COLO668 (cell line): ENCODE results near the gene TOR1B.
A peak's percentile ranks its signal among the peaks of the same experiment; 100 is the strongest.

Source experiments
- DNase-seq: peaks from one replicate; lab custom pipeline; 2025; ENCODE audit not compliant: unreplicated experiment; lab: John Stamatoyannopoulos, UW

The TOR1B gene

DNA sequence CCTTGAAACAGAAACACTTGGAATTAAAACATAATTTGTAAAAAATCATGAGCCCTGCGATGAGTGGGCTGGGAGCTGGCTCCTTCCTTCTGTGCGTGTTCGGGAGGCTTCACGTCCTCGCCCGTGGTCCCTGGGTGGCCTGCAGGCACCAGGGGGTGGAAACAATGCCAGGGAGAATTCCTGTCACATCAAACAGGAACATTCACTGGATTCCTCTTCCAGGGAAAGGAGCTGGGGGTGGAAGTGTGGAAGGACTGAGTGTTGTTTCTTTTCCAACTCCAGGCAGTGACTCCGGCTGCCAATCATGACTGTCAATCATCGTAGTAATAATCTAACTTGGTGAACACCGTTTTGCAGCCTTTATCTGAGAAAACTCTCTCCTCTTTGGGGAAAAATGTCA is 10.7 kb downstream of the TOR1B start:
- no peak for DNase-seq

DNA sequence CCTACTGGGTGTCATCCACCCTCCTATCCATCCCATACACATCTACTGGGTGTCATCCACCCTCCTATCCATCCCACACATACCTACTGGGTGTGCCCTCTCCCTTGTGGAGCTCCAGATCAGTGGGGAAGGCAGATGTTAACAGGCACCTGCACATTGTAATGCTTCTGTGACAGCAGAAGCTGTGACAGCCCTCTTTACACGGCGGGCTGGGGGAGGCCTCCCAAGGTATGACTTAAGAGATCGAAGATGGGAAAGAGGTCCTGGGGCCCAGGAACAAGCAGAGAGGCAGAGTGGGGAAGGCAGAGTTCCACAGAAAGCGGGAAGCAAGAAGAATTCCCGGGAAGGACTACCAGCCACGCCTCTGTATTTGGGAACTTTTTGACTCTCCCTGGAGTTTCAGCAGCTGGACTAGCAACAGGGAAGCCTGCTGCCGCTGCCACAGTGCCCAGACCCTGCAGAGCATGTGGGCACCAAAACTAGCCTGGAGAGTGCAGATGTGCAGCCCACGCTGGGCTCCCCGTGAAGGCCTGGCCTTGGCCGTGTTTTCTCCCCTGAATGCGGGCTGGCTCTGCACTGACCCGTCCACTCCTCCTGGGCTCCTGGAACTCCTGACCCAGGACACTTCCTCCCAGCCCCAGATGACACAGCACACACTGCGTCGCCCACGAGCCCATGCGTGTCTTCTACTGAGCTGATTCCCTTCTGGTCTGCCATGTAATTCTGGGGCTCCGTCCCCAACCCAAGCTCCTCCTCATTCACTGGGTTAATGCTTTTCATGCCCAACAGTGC is 11.6 kb downstream of the TOR1B start:
- DNase-seq = no peak

DNA sequence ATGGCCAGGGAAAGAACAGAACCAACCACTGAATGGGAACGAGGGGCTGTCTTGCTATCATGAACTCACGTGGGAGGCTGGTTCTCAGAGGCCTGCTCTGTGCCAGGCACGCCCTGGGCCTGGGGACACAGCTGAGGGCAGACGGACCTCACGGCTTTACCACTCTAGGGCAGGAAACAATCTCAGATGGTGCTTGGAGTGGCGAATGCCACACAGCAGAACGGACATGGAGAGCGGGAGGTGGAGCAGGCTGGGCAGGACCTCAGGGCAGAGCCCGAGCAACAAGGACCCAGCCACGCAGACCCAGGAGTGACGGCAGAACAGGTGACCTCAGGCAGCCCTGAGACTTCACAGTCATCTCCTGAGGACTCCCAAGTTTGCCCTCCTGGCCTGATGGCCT is 12.3 kb downstream of the TOR1B start:
- no peak for DNase-seq

DNA sequence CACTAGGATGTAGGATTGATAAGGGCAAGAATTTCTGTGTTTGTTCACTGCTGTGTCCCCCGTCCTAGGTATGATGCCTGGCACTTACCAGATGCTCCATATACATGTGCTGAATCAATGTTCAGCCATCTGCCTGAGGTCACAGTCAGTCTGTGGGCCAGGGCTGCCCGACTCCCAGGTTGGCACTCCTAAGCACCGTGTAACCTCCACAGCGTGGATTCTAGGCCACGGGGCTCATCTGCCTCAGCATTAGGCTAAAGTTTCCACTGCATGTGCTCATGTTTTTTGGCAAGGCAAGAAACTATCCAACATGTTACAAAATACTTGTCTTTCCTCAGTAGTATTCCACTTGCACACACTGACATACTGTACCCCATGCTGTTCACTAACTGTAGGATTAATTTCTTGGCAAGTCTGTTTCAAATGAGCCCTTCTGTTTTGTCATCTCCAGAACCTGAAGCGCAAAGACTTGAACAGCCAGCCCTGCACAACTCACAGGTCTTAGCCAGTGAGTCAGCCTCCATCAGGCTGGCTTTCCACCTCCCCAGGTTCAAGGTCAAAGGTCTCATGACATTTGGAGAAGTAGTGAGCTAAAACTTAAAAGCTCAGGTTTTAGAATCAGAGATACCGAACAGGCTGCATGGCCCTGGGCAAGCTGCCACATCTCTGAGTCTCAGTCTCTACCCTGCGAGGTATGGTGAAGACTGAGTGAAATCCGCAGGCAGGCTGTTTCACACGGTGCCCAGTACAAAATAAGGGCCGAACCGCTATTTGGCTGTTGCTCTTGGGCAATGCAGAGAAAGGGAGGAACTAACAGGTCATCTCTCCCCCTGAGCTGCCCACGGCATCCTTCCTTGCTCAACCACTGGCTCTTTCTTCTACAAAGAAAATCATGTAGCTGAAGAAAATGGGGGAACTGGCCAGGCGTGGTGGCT is 13.8 kb downstream of the TOR1B start:
- DNase-seq = no peak

DNA sequence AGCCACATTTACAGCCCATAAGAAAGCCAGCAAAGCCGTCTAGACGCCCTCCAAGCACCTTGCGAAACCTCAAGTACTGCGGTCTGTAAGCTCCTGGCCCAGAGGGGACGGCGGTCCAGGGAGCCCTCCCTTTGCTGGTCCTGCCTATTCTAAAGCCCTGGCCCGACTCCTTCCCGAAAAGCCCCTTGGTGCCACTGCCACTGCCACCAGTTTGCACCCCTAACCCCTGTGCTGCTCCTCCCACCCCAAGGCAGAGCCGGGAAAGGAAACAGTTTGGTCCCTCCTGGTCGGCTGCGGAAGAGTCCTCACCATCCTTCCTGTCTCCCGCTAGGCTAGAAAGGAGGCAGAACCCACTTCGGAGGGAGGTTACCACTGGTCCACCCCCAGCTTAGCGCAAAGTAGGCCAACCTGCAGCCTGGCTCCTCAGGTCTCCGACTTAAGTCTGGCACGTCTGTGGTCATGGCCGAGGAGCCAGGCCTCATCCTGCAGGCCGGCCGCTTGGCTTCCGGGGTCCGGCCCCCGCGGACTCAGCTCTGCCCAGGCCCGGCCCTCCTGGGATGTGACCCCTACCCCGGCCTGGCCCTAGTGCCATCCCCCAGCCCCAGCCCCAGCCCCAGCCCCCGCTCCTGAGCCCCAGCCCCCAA is 20.0 kb downstream of the TOR1B start:
- peak; percentile 12 for DNase-seq

DNA sequence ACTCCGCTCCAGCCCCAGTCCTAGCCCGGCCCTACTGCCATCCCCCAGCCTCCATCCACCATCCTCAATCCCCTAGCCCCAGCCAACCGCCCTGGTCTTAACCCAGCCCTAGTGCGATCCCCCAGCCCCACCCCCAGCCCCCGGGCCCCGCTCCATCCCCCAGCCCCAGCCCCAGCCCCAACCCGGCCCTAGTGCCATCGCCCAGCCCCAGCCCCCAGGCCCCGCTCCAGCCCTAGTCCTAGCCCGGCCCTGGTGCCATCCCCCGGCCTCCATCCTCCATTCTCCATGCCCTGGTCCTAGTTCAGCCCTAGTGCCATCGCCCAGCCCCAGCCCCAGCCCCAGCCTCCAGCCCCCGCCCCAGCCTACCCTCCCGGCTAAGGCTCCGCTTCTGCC is 20.6 kb downstream of the TOR1B start:
- no peak for DNase-seq

DNA sequence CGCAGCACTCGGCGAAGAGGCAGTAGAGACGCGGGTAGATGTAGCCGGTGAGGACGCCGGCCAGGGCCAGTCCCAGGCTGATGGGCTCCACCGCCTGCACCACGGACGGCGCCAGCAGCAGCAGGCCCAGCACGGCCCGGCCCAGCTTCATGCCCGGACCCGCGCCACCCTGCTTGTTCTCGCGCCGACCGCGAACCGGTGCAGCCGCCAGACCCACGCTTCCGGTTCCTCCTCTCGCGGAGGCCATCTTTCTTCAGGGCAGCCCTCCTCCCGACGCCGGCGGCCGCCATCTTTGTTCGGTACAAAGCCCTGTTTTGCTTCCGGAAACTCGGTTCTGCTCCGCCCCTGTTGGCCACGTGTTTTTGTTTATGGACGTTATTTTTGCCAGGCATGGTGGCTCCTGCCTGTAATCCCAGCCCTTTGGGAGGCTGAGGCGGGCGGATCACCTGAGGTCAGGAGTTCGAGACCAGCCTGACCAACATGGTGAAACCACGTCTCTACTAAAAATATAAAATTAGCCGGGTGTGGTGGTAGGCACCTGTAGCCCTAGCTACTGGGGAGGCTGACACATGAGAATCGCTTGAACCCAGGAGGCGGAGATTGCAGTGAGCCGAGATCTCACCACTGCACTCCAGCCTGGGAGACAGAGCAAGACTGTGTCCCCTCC is 21.1 kb downstream of the TOR1B start, which contains the start of gene TOR1A:
TSS of gene TOR1A (minus strand) at position 202 of the 667 bp plus-strand sequence. CDS start at position 151, 51 bp downstream.
- peak; percentile 94 for DNase-seq

DNA sequence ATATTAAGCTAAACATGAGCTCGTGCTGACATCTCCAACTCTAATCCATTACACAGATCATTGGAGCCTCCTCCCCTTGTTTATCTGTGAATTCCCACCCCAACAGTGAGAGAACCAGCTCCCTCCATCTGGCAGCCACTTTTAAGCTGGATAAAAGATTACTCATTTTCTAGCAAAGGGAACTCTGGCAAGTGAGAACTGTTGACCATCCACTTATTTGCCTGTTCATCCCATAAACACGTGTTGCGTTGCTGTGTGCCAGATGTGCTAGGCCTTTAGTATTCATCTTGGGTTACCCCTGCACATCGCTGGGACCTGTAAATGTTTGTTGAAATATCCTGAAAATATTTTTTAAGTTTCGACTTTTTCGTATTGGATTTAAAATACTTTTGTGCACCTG is 23.4 kb downstream of the TOR1B start:
- DNase-seq = no peak

DNA sequence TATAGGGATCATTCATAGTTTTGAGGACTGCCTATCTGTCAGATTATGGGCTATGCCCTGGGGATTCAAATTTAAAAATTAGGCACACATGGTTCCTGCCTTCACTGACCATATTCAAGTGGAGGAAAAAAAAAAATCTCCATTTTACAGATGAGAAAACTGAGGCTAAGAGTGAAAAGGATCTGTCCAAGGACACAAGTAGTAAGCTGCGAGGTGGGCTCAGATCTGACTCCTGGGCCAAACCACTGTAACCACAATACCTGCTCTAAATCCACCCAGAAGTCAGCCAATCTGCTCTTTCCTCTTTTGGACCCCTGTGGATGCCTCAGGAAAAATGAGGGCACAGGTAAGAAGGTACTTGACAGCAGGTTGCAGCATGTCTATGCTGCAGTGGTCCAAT is 23.8 kb downstream of the TOR1B start:
- no peak for DNase-seq

DNA sequence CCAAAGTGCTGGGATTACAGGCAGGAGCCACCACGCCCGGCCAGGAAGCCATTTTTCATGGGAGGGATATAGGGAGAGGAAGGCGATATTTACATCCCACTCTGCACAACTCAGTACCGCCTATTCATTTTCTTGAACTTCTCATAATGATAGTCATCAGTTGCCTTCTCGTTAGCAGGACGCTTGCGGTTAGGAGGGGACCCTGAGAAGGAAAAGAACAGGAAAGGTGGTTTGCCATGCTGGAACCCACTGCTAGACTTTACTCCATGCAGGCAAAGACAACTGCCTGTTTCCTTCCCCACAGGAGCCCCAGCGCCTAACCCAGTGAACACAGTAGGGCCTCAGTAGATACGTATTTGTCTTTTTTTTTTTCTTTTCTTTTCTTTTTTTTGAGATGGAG is 25.1 kb downstream of the TOR1B start:
- no peak for DNase-seq

DNA sequence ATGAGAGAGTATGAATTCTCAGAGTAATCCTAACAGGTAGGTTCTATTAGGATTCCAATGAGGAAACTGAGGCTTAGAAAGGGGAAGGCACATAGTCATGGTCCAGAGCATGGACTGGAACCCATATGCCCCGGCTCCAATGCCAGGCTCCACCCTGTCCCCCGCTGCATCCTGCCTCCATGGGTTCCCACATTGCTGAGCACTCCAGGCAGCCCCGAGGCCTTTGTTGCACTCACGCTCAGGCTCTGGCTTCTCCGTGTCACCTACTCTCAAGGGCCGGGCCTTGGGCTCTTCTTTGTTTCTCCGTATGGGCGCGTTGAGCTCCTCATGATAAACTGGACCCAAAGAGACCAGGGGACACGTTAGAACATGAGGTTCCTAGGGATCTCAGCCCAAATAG is 26.0 kb downstream of the TOR1B start:
- DNase-seq = no peak

DNA sequence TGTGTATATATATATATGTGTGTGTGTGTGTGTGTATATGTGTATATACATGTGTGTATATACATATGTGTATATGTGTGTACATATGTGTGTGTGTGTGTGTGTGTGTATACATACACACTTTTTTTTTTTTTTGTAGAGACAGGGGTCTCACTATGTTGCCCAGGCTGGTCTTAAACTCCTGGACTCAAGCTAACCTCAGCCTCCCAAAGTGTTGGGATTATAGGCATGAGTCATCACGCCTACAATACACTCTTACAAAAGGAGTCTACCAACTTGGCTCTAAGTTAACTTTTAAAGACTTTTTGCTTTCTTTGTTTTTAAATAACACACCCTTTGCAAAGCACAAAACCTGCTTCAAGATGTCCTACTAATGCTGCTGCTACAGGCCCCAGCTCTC is 30.0 kb downstream of the TOR1B start:
- DNase-seq = no peak

DNA sequence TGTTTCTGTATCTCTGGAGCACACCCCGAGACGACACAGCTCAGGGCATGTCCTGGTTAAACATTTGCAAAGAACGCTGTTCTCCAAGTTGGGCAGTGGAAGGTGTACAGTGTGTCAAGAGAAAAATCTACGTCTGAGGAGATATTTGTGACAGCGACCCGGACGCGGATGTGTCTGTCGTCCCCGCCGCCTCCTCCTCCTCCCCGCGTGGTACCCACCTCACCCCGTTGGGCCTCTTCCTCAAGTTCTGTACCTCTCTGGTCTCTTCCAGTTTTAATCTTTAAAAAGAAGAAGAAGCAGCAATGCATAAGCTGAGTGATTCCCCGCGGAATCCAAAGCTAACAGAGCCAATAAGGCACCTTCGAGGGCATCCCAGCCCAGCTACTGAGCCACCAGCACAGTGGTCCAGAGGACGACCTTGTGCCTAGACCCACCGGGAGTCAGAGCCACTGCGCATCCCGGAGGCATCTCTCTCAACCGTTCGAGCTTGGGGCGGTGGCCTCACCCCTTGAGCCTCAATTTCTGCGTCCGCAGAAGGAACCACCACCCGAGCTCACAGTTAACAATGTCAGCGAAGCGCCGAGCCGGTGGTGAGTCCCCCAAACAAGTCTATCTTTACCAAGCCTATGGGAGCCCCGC is 31.6 kb downstream of the TOR1B start:
- no peak for DNase-seq

DNA sequence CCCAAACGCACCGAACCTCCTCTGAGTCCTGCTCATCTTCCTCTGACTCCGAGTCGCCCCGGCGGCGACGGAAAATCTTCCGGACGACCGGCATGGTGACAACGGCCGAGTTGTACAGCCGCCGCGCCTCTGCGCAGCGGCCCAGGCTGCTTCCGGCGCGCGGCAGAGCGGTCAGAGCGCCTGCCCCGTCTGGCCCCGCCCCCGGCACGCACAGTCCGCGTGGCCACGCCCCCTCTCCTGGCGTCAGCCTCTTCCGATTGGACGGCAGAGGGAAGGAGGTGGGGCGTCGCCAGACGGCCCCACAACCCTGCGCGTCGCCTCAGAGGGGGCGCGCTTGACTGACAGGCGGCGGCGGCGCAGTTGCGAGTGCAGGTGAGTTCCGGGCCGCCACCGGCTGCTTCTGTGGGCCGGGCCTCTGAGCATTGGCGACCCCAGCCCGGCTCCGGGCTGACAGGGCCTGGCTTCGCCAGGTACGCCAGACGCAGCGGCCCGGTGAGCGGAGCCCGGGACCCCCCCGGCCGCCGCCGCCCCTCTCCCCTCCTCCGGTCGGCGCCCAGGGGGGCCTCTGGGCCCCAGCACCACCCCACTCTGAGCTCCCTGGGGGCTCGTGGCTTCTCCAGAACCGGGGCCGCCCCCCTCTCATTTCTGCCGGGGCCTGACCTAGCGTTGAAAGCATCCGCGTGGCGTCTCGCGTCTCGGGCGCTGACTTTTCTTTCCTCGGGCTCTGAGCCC is 32.3 kb downstream of the TOR1B start, which contains the start of the genes C9orf78 and USP20:
TSS of gene C9orf78 (minus strand) at position 148 of the 732 bp plus-strand sequence. CDS start at position 94, 54 bp downstream.
TSS of gene USP20 (plus strand) at position 331 of the 732 bp plus-strand sequence. CDS start 17,098 bp downstream, outside the sequence.
- DNase-seq = peak; percentile 99

DNA sequence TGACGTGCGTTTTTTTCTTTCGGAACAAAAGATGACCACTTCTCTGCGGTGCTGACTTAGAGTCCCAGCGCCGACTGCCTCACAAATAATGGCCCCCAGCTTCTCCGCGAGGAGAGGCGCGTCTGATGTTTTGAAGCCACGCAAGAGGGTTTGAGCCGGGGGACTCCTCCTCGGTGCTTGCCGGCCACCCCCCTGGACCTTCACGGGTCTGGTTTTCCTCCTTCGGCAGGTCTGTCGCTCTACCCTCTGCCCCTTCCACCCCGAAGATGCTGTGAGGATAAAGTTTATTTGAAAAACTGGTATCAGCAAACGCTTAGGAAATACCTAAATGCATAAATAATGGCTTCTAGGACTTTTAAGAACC is 32.9 kb downstream of the TOR1B start:
- peak; percentile 25 for DNase-seq

DNA sequence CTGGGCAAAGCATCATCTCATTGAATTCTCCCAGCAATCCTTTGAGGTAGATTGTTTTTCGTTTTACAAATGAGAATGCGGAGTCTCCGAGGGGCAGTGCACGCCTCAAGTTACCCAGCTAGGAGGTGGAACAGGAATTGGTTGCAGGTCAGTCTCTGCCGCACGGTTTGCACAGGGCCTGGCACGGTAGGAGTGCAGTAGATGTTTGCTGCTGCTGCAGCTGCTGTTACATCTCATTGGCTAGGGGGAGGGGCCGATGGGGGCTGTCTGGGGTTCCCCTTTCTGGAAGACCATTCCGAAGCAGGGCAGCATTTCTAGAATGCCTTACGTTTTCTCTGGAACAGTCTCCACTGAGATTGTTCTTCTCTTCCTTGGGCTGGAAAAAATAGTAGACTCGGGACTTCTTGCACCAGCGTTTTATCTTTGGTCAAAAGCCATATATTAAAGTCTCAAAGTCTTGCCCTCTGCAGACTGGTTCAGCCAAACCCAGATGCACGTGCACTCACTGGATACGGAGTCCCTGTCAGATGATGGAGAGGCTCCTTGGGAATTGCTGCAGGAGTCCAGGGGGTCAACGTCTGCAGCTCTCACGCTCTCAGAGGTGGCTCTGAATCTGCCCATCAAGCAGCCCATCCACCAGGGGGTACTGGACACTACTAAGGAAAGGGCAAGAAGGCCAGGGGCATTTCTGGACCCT is 33.5 kb downstream of the TOR1B start:
- peak; percentile 30 for DNase-seq

DNA sequence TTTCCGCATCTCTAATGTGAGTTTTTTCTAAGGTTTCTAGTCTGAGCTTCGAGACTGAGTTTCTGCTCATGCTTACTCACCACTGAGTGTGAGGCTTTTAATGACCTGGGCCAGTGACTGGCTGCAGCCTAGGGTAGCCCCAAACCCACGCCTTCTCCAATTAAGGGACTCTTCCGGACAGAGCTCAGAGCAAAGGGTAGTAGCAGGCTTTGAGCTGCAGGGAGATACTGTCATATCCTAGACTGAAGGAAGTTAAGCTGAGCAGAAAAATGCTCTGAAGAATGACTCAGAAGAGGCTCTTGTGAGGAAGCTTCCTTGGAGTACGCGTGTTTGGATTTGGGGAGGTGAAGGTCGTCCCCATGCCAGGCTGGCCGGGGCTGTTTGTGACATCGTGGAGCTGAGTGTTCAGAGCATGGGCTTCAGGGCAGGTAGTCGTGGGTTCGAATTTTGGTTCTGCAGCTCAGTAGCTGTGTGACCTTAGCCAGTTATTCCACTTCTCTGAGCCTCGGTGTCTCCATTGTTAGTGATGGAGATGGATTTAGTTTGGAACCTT is 35.8 kb downstream of the TOR1B start:
- DNase-seq = no peak

DNA sequence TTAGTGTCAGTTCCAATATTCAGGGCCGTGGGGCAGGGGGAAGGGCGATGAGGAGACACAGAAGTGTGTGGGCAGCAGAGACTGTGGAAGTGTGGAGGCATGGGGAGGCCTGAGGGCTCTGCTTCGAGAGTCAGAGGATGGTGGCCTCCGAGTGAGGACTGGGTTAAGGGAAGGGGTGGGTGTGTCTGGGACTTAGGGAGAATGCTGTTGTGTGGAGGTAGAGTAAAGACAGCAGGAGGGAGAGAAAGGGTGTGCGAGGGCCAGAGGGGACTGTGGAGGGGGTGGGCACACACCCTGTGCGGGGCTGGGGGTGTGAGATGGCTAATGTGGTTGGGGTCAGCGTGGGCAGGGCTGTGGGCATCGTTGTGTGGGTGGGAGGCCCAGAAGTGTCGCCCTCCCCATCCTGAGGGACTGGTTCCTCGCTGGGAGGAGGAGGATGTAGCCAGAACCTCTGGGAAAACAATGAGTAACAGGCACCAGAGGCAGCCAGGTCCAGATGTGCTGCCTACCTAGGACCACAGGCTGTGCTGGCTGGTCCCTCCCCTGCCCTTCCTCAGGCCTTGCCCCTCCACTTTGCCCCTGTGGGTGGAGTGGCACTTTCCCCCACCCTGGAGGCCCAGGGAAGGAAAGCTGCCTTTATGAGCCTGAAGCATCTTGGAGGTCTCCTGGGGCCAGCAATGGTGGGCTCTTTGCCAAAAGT is 36.5 kb downstream of the TOR1B start:
- DNase-seq = peak; percentile 81
